HCT116 (cell line): ENCODE data around the gene NDUFAB1. TPM values are rescaled to one million over a fixed set of nuclear protein-coding genes. Genes with fewer than 3 reads are reported as not detected.

Experiments
- ATAC-seq: fragments of 200-7000 bp; cut with Tn5 transposase; 2 replicates; pipeline ENCODE4 v1.9.1; 2020; ENCODE audit warnings: mild to moderate bottlenecking, moderate library complexity
- BruUV-seq: library from RNA; stranded (reverse); fragments of 400-500 nt; replicated peaks from 2 replicates; lab custom pipeline; 2021; lab: Mats Ljungman, UMichigan
- CTCF ChIA-PET: fragments of 300-600 bp; sonication (Branson Sonifier 250); formaldehyde crosslinking; loops from one replicate; lab custom pipeline; 2021; ENCODE audit warnings: antibody characterized with exemption; lab: Charles Lee
- POLR2A ChIA-PET: fragments of 300-600, 350-600 bp; sonication (Branson Sonifier 250); formaldehyde crosslinking; loops from one replicate; lab custom pipeline; 2021; ENCODE audit warnings: antibody characterized with exemption; lab: Charles Lee
- RAD21 ChIA-PET, 2 experiments: fragments of 300-600 bp; sonication (Branson Sonifier 250); formaldehyde crosslinking; loops; one replicate each; lab custom pipeline; 2023; ENCODE audit warnings: low total read pairs in 2 of 2; ENCODE audit not compliant: uncharacterized antibody in 2 of 2, unreplicated experiment in 2 of 2, low non-redundant PET in 1 of 2; lab: Charles Lee
- DNase-seq: peaks from one replicate; pipeline ENCODE4 v3.0.0-alpha.2; 2010; ENCODE audit warnings: low read depth, low spot score
- H2AFZ ChIP-seq: fragments of 200-600 bp; shearing (Covaris generic), sonication (generic); 2 replicates; pipeline ENCODE4 v1.6.1; 2017; ENCODE audit warnings: low read depth, mixed run types, mixed read lengths, antibody characterized with exemption, low read length; ENCODE audit not compliant: poor library complexity, severe bottlenecking
- H3K27ac ChIP-seq: 2 replicates; pipeline ENCODE4 v1.5.1; 2012; ENCODE audit warnings: low read depth, low read length
- H3K27me3 ChIP-seq: fragments of 200-600 bp; sonication (generic); 2 replicates; pipeline ENCODE4 v1.6.1; 2016; ENCODE audit warnings: mixed run types, low read length, mixed read lengths; ENCODE audit not compliant: insufficient read depth
- H3K36me3 ChIP-seq, 2 experiments: fragments of 200-500 bp in 1 of 2; fragments of 200-600 bp in 1 of 2; sonication (Bioruptor generic) in 1 of 2; sonication (generic) in 1 of 2; 2 replicates each; pipeline versions ENCODE4 v1.5.1 to v1.6.1; 2014 to 2016; ENCODE audit warnings: low read length in 2 of 2, inconsistent platforms in 1 of 2, mixed read lengths in 1 of 2, mixed run types in 1 of 2; ENCODE audit not compliant: insufficient read depth in 2 of 2, control insufficient read depth in 1 of 2
- H3K4me1 ChIP-seq, 2 experiments: fragments of 200-600 bp in 1 of 2; sonication (generic) in 1 of 2; 2 replicates each; pipeline versions ENCODE4 v1.5.1 to v1.6.1; 2012 to 2017; ENCODE audit warnings: low read length in 2 of 2, inconsistent platforms in 1 of 2, mild to moderate bottlenecking in 1 of 2, mixed read lengths in 1 of 2, mixed run types in 1 of 2, moderate library complexity in 1 of 2; ENCODE audit not compliant: insufficient read depth in 2 of 2, control insufficient read depth in 1 of 2
- H3K4me2 ChIP-seq: fragments of 200-600 bp; sonication (generic); 2 replicates; pipeline ENCODE4 v1.6.1; 2017; ENCODE audit warnings: mixed run types, low read length, mixed read lengths
- H3K4me3 ChIP-seq, 2 experiments: fragments of 200-600 bp in 1 of 2; sonication (generic) in 1 of 2; replicated peaks in 1 of 2; 2 replicates each; pipeline ENCODE4 v1.5.1; 2011 to 2016; ENCODE audit warnings: low read length in 2 of 2, control low read depth in 1 of 2, low read depth in 1 of 2, mild to moderate bottlenecking in 1 of 2, mixed read lengths in 1 of 2, mixed run types in 1 of 2
- H3K79me2 ChIP-seq: fragments of 200-600 bp; sonication (generic); 2 replicates; pipeline ENCODE4 v1.6.1; 2017; ENCODE audit warnings: mild to moderate bottlenecking, mixed run types, low read length, moderate library complexity, mixed read lengths; ENCODE audit not compliant: insufficient read depth
- H3K9ac ChIP-seq: fragments of 200-600 bp; sonication (generic); 2 replicates; pipeline ENCODE4 v1.6.1; 2016; ENCODE audit warnings: low read length, mixed read lengths
- H3K9me2 ChIP-seq: fragments of 200-600 bp; sonication (generic), shearing (Covaris generic); 2 replicates; pipeline ENCODE4 v1.6.1; 2017; ENCODE audit warnings: mixed run types, mild to moderate bottlenecking, moderate library complexity; ENCODE audit not compliant: insufficient read depth
- H3K9me3 ChIP-seq, 2 experiments: fragments of 200-500 bp in 1 of 2; fragments of 200-600 bp in 1 of 2; sonication (Bioruptor generic) in 1 of 2; sonication (generic) in 1 of 2; 2 replicates each; pipeline ENCODE4 v1.6.1; 2014 to 2017; ENCODE audit warnings: low read length in 2 of 2, mixed read lengths in 2 of 2, inconsistent platforms in 1 of 2, low read depth in 1 of 2, mild to moderate bottlenecking in 1 of 2, mixed run types in 1 of 2, moderate library complexity in 1 of 2; ENCODE audit not compliant: control insufficient read depth in 1 of 2, insufficient read depth in 1 of 2
- H4K20me1 ChIP-seq: fragments of 200-600 bp; sonication (generic), shearing (Covaris generic); 2 replicates; pipeline ENCODE4 v1.6.1; 2017; ENCODE audit warnings: mixed run types, mild to moderate bottlenecking, moderate library complexity; ENCODE audit not compliant: insufficient read depth
- CBX3 ChIP-seq: IDR thresholded peaks from 2 replicates; pipeline ENCODE4 v1.6.1; 2012; ENCODE audit warnings: low read depth
- CEBPB ChIP-seq: IDR thresholded peaks from 2 replicates; pipeline ENCODE4 v1.6.1; 2012; ENCODE audit warnings: low read depth
- ELF1 ChIP-seq: IDR thresholded peaks from 2 replicates; pipeline ENCODE4 v1.6.1; 2012; ENCODE audit warnings: low read depth, borderline replicate concordance
- EZH2 ChIP-seq: fragments of 200-600 bp; sonication (generic); IDR thresholded peaks from 2 replicates; pipeline ENCODE4 v1.6.1; 2017; ENCODE audit warnings: antibody characterized with exemption, mixed run types
- EZH2phosphoT487 ChIP-seq: fragments of 200-600 bp; IDR thresholded peaks from 2 replicates; pipeline ENCODE4 v1.6.1; 2018; ENCODE audit warnings: antibody characterized with exemption, borderline replicate concordance
- FOSL1 ChIP-seq: IDR thresholded peaks from 2 replicates; pipeline ENCODE4 v1.6.1; 2012; ENCODE audit warnings: low read depth
- JUND ChIP-seq: IDR thresholded peaks from 2 replicates; pipeline ENCODE4 v1.6.1; 2012
- POLR2A ChIP-seq: IDR thresholded peaks from 2 replicates; pipeline ENCODE4 v1.7.0; 2011; ENCODE audit warnings: borderline replicate concordance; ENCODE audit not compliant: insufficient read depth, insufficient read length; ENCODE audit errors: extremely low read depth
- RAD21 ChIP-seq: IDR thresholded peaks from 2 replicates; pipeline ENCODE4 v1.6.1; 2012; ENCODE audit warnings: low read depth, mild to moderate bottlenecking
- SP1 ChIP-seq: IDR thresholded peaks from 2 replicates; pipeline ENCODE4 v1.6.1; 2012; ENCODE audit warnings: low read depth
- TCF7L2 ChIP-seq: IDR thresholded peaks from 2 replicates; pipeline ENCODE4 v1.7.0; 2011; ENCODE audit warnings: borderline replicate concordance, inconsistent platforms; ENCODE audit not compliant: insufficient read depth, insufficient read length; ENCODE audit errors: extremely low read depth
- YY1 ChIP-seq: IDR thresholded peaks from 2 replicates; pipeline ENCODE4 v1.6.1; 2011; ENCODE audit warnings: low read length, low read depth, moderate library complexity, mild to moderate bottlenecking; ENCODE audit not compliant: insufficient replicate concordance; ENCODE audit errors: extremely low read depth
- ZFX ChIP-seq: fragments of 450-650 bp; IDR thresholded peaks from 2 replicates; pipeline ENCODE4 v1.6.1; 2017
- intact Hi-C: fragments of 100-400 bp; cut with micrococcal nuclease; formaldehyde crosslinking; loops from 2 replicates; pipeline ENCODE4 v1.10.0; 2022
- total RNA-seq: library from RNA; stranded (reverse); gene quantifications from one replicate; pipeline ENCODE4 v1.2.1, GENCODE V29; 2021; ENCODE audit not compliant: unreplicated experiment
- TF ChIP-seq, protein P1 (sequence below): IDR thresholded peaks from 2 replicates; pipeline ENCODE4 v1.6.1; 2012

Gene NDUFAB1
- total RNA-seq, 1 experiment from 2014 or later = 169 TPM

DNA sequence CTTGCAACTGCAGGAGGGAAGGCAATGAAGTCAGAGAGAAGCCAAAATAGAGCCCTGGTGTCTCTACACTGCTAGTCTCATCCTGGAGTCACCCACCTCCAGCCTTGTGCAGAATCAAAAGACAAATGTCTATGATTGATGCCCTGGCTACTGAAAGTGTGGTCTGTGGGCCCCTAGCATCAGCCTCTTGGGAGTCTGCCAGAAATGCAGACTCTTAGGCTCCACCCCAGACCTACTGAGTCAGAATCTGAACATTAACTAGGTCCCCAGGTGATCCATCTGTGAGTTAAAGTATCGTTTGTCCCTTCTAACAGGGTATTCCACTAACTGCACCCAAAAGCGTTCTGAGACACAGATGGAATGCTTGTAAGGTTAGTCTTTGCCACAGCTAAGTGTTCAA is 60.2 kb downstream of the NDUFAB1 start (continued):
- no peak for TF ChIP-seq TCF7L2
- no peak for TF ChIP-seq EZH2phosphoT487
- no peak for TF ChIP-seq ZFX
- TF ChIP-seq POLR2A = no peak

DNA sequence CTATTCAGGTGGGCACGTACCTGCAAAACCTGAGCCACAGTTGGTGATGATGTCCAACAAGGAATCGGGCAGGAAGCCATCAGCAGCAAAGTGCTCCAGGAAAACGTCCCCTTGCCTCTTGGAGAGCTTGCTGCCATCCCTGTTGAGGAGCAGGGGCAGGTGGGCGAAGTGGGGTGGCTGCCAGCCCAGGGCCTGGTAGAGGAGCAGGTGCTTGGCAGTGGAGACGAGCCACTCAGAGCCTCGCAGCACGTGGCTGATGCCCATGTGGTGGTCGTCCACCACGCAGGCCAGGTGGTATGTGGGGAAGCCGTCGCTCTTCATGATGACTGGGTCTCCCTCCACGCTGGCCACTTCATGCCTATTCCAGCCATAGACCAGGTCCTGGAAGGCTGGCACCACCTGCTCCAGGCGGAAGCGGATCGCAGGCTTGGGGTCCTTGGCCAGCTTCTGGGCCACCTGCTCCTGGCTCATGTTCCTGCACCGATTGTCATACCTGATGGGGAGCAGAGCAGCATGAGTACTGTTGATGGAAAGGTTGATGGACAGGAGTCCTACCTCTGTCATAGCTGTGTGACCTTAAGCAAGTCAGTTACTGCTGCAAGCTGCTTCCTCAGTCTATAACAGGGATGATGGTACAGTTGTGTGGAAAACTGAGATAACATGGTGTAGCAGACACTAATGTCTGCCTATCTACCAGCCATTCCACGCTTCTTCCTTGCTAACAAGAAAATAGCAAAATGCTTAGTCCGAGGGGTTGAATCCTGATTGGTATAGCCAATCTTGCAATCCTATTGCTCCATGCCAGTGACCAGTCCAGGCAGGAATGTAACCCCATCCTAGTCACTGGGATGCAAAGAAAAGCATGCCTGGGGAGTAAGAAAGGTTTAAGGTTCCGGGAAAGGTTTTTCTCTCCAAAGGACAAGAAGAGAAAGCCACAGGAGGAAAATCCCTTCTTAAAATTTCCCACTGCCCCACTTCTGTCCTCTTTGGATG is 61.0 kb downstream of the NDUFAB1 start:
- POLR2A ChIA-PET = no interaction called here
- H3K4me3 ChIP-seq = no peak overlapping the region
- H3K4me2 ChIP-seq = no peak overlapping the region
- intact Hi-C loops = loop anchor here (10.0 kb wide), 1 partner anchor 60 kb away; no protein-coding TSS in a partner anchor
- no peak for DNase-seq
- H4K20me1 ChIP-seq = no peaks in the 10 kb centered on the region
- H3K27ac ChIP-seq = no peak overlapping the region
- H3K79me2 ChIP-seq = peaks cover 5% of the 10 kb centered on the region; the same call in 1 of the 2 replicates
- CTCF ChIA-PET = no interaction called here
- H2AFZ ChIP-seq = no peak overlapping the region
- RAD21 ChIA-PET = no interaction called here
- no peaks in the 10 kb centered on the region for H3K9me2 ChIP-seq
- H3K9ac ChIP-seq = no peak overlapping the region
- H3K36me3 ChIP-seq = peaks cover 20 to 30% of the 10 kb centered on the region in 2 experiments
- H3K9me3 ChIP-seq = no peaks in the 10 kb centered on the region
- ATAC-seq = no peak
- BruUV-seq = no TSS peak
- peaks cover 7 to 17% of the 10 kb centered on the region in 2 experiments for H3K4me1 ChIP-seq
- TF ChIP-seq ELF1 = no peak
- no peak for TF ChIP-seq SP1
- no peak for TF ChIP-seq CEBPB
- no peak for TF ChIP-seq FOSL1
- no peak for TF ChIP-seq YY1
- no peak for TF ChIP-seq JUND
- TF ChIP-seq, protein P1, sequence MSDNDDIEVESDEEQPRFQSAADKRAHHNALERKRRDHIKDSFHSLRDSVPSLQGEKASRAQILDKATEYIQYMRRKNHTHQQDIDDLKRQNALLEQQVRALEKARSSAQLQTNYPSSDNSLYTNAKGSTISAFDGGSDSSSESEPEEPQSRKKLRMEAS = no peak
- no peak for TF ChIP-seq CBX3
- no peak for TF ChIP-seq EZH2
- TF ChIP-seq RAD21 = no peak
- TF ChIP-seq, all 23 proteins: peak for 0
- H3K27me3 ChIP-seq = no peaks in the 10 kb centered on the region
